ENCODE measurements around the gene TSEN34.
"Not testable (repeated sequence)": the region's sequence is repeated elsewhere in the genome, so short reads cannot be mapped to it uniquely, and the experiment has no call there.

The TSEN34 gene

GRCh38 chr19:54233941-54234340, 42.8 kb downstream of the TSEN34 start:
- TF ChIP-seq CTCF (IDR thresholded peaks at IDR 0.05): no peak
- H3K27ac ChIP-seq: no peak overlapping the region
- no peak for DNase-seq
- H3K36me3 ChIP-seq: no peaks in the 10 kb centered on the region
- no peaks in the 10 kb centered on the region for H3K9me3 ChIP-seq
- no peaks in the 10 kb centered on the region for H3K4me1 ChIP-seq
- intact Hi-C loops (cut with DNase I; ENCODE audit: low total_unique reads): loop anchor here (5.0 kb wide), 1 partner anchor 67 kb away; no protein-coding TSS in a partner anchor
- H3K4me3 ChIP-seq: no peak overlapping the region
- peaks cover 0 to 22% of the 10 kb centered on the region in 2 donors for H3K27me3 ChIP-seq

- H3K4me1 ChIP-seq; H3K9me3 ChIP-seq; H3K27me3 ChIP-seq; H3K4me3 ChIP-seq; H3K36me3 ChIP-seq; intact Hi-C loops (cut with DNase I; ENCODE audit: low total_unique reads); H3K27ac ChIP-seq; DNase-seq: not testable (repeated sequence)
Observed at GRCh38 chr19:54239491-54240371, 48.6 kb downstream of the TSEN34 start.

GRCh38 chr19:54240372-54241336, 49.5 kb downstream of the TSEN34 start:
- H3K36me3 ChIP-seq; H3K4me3 ChIP-seq; H3K27ac ChIP-seq; H3K27me3 ChIP-seq; DNase-seq; H3K9me3 ChIP-seq; intact Hi-C loops (cut with DNase I; ENCODE audit: low total_unique reads); H3K4me1 ChIP-seq: not testable (repeated sequence)

- H3K4me1 ChIP-seq; H3K4me3 ChIP-seq; H3K36me3 ChIP-seq; H3K27me3 ChIP-seq; H3K27ac ChIP-seq; DNase-seq; intact Hi-C loops (cut with DNase I; ENCODE audit: low total_unique reads); H3K9me3 ChIP-seq: not testable (repeated sequence)
Observed at GRCh38 chr19:54242234-54242633, 51.1 kb downstream of the TSEN34 start.

- not testable (repeated sequence) for DNase-seq, H3K27ac ChIP-seq
Observed at GRCh38 chr19:54242646-54243045, 51.5 kb downstream of the TSEN34 start, which contains the start of gene LILRA6. LILRA6 (minus strand) TSS chr19:54242790.

GRCh38 chr19:54243809-54244208, 52.7 kb downstream of the TSEN34 start:
- H3K36me3 ChIP-seq; H3K4me1 ChIP-seq; H3K27me3 ChIP-seq; H3K9me3 ChIP-seq; intact Hi-C loops (cut with DNase I; ENCODE audit: low total_unique reads); H3K4me3 ChIP-seq; H3K27ac ChIP-seq; DNase-seq: not testable (repeated sequence)

More at GRCh38 chr19:54242646-54243045, 51.5 kb downstream of the TSEN34 start, which contains the start of gene LILRA6:
- H3K4me1 ChIP-seq; H3K36me3 ChIP-seq; H3K27me3 ChIP-seq; H3K4me3 ChIP-seq; intact Hi-C loops (cut with DNase I; ENCODE audit: low total_unique reads); H3K9me3 ChIP-seq: not testable (repeated sequence)
